ENCODE results near the gene UBE3B.

The UBE3B gene

DNA sequence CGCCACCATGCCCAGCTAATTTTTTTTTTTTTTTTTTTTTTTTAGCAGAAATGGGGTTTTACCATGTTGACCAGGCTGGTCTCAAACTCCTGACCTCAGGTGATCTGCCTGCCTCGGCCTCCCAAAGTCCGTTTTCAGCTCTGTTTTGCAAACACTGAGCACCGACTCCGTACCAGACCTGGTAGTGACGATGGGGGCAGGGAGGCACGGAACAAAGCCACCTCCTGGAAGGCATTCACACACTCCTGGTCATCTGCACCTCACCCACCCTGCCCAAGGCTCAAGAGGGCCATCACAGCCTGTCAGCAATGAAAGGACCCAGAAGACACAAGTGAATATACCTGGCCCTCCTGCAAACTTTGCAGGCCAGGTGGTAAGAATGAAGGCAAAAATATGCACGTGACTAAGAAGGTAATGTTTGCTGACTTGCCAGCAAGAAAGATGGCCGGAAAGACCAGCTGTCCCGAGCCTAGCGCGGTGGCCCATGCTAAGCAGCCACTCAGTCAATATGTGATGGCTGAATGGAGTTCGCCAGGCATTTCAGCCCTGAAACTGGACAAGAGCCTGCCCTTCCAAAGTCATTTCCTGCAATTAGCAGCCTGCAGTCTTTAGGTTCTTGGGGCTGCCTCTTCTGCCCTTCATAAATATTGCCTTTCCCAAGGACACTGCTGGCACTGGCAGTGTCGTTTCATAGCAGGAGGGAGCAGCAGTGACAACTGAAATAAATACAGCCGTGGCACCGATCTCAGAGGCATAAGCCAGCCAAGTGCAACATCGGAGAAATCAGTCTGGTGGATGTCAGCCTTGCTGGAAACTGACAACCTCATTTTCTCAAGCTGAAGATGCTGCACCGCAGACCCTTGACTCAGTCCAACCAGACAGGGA lies 78.2 kb downstream of the UBE3B start:
- Histone ChIP-seq H3K4me3 (ENCODE audit: low read depth, low read length) (no peak overlapping the region), H3K9ac (ENCODE audit: low read depth, low read length) (no peak overlapping the region), H3K27ac (ENCODE audit: low read depth, low read length) (no peak overlapping the region), H3K9me3 (ENCODE audit: control insufficient read depth, insufficient read depth, low read length) (no peaks in the 10 kb centered on the region), H3K4me1 (ENCODE audit: control insufficient read depth, insufficient read depth, low read length) (no peaks in the 10 kb centered on the region), H3K36me3 (ENCODE audit: control insufficient read depth, insufficient read depth, low read length) (no peaks in the 10 kb centered on the region), H3K27me3 (ENCODE audit: control insufficient read depth, insufficient read depth, low read length) (no peaks in the 10 kb centered on the region)

DNA sequence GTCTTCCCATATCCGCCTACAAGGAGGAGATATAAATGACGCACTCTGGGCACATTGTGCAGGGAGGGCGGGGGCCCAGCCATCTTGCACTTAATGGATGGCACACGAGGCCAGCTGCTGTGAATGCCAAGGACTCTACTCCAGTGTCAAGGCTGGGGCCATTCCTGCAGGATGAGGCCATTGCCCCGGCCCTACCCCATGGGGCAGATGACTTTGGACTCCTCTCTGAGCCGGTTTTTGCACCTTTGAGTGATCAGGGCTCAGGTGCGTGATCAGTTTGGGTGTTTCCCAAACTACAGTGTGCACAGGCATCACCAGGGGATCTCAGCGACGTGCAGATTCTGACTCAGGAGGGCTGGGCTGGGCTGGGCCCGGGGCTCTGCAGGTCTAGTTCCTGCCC lies 79.8 kb downstream of the UBE3B start:
- Histone ChIP-seq H3K27ac (ENCODE audit: low read depth, low read length) (no peak overlapping the region), H3K9ac (ENCODE audit: low read depth, low read length) (no peak overlapping the region), H3K9me3 (ENCODE audit: control insufficient read depth, insufficient read depth, low read length) (no peaks in the 10 kb centered on the region), H3K27me3 (ENCODE audit: control insufficient read depth, insufficient read depth, low read length) (no peaks in the 10 kb centered on the region), H3K4me3 (ENCODE audit: low read depth, low read length) (no peak overlapping the region), H3K36me3 (ENCODE audit: control insufficient read depth, insufficient read depth, low read length) (no peaks in the 10 kb centered on the region), H3K4me1 (ENCODE audit: control insufficient read depth, insufficient read depth, low read length) (no peaks in the 10 kb centered on the region)

DNA sequence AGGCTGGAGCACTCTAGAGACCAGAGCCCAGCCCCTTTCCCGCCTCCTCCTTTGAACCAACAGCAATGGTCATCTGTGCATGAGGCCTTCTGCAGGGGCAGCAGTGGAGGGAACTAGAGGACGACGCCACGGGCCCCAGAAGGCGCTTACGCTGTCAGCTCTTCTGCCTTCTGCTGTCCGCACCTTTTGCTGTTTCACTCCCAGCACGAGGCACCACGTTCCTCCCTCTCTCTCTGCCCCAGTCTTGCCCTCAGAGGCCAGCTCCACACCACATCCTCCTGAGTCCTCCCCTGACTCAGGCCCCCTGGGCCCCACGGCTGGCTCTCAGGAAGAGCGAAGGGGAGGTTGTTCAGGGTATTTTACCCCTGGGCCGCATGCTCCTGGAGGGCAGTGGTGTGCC lies 80.4 kb downstream of the UBE3B start:
- Histone ChIP-seq H3K27ac (ENCODE audit: low read depth, low read length) (no peak overlapping the region), H3K9ac (ENCODE audit: low read depth, low read length) (no peak overlapping the region)

GRCh38 chr12:109558374-109559199 lies 81.2 kb downstream of the UBE3B start:
- H3K4me3 ChIP-seq (ENCODE audit: low read depth, low read length) = no peak overlapping the region
- H3K27ac ChIP-seq (ENCODE audit: low read depth, low read length) = no peak overlapping the region
- H3K4me1 ChIP-seq (ENCODE audit: control insufficient read depth, insufficient read depth, low read length) = no peaks in the 10 kb centered on the region
- no peaks in the 10 kb centered on the region for H3K9me3 ChIP-seq (ENCODE audit: control insufficient read depth, insufficient read depth, low read length)
- 0 out of 2 replicates have a peak, but pooled peaks cover 4% of the 10 kb centered on the region for H3K36me3 ChIP-seq (ENCODE audit: control insufficient read depth, insufficient read depth, low read length)
- no peaks in the 10 kb centered on the region for H3K27me3 ChIP-seq (ENCODE audit: control insufficient read depth, insufficient read depth, low read length)
- H3K9ac ChIP-seq (ENCODE audit: low read depth, low read length) = no peak overlapping the region

More for the DNA sequence above, 80.4 kb downstream of the UBE3B start:
- Histone ChIP-seq H3K9me3 (ENCODE audit: control insufficient read depth, insufficient read depth, low read length) (no peaks in the 10 kb centered on the region), H3K4me1 (ENCODE audit: control insufficient read depth, insufficient read depth, low read length) (no peaks in the 10 kb centered on the region), H3K4me3 (ENCODE audit: low read depth, low read length) (no peak overlapping the region), H3K36me3 (ENCODE audit: control insufficient read depth, insufficient read depth, low read length) (0 out of 2 replicates have a peak, but pooled peaks cover 2% of the 10 kb centered on the region), H3K27me3 (ENCODE audit: control insufficient read depth, insufficient read depth, low read length) (no peaks in the 10 kb centered on the region)

GRCh38 chr12:109559200-109559505 lies 81.7 kb downstream of the UBE3B start:
- Histone ChIP-seq H3K9me3 (ENCODE audit: control insufficient read depth, insufficient read depth, low read length) (no peaks in the 10 kb centered on the region), H3K27me3 (ENCODE audit: control insufficient read depth, insufficient read depth, low read length) (no peaks in the 10 kb centered on the region), H3K36me3 (ENCODE audit: control insufficient read depth, insufficient read depth, low read length) (0 out of 2 replicates have a peak, but pooled peaks cover 9% of the 10 kb centered on the region), H3K4me3 (ENCODE audit: low read depth, low read length) (no peak overlapping the region), H3K4me1 (ENCODE audit: control insufficient read depth, insufficient read depth, low read length) (no peaks in the 10 kb centered on the region), H3K27ac (ENCODE audit: low read depth, low read length) (no peak overlapping the region), H3K9ac (ENCODE audit: low read depth, low read length) (no peak overlapping the region)

- Histone ChIP-seq H3K9me3 (ENCODE audit: control insufficient read depth, insufficient read depth, low read length) (no peaks in the 10 kb centered on the region), H3K36me3 (ENCODE audit: control insufficient read depth, insufficient read depth, low read length) (peaks cover 12% of the 10 kb centered on the region), H3K4me3 (ENCODE audit: low read depth, low read length) (no peak overlapping the region)
Observed at GRCh38 chr12:109559601-109560000, 82.2 kb downstream of the UBE3B start.

DNA sequence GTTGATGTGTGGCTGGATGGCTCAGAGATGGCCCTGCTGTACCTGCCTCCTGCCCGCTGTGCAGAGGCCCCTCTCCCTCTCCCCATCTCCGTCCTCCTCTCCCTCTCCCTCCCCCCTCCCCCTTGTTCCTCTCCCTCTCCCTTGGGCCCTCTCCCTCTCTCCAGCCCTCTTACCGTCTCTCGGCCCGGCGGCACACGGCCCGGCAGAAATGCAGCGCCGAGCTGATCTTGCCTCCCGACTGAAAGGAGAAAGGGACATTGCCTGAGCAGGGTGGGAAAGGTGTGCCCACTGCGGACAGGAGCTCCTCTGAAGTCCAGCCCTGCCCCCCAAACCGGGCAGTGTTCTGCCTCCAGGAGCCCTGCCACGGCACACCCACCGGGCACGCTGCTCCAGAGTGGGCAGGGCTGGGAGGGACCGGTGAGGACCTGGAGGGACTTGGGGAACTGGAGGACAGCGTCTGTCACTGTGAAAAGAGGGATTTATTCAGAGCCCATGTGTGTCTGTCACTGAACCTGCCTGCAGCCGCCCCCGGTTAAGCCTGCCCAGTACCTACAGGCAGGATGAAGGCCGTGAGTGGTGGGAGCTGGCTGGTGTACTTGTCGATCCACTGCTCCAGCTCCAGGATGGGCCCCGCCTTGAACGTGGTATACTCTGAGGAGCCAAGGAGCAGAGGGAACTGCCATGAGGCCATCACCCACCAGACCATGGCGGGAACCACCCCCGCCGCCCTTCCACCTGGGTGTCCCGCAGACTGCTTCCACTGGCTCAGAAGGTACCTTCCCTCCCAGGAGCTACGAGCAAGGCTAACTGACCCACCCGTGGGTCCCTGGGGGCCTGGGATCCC lies 83.7 kb downstream of the UBE3B start:
- Histone ChIP-seq H3K4me3 (ENCODE audit: low read depth, low read length) (no peak overlapping the region), H3K9me3 (ENCODE audit: control insufficient read depth, insufficient read depth, low read length) (no peaks in the 10 kb centered on the region), H3K27me3 (ENCODE audit: control insufficient read depth, insufficient read depth, low read length) (no peaks in the 10 kb centered on the region), H3K36me3 (ENCODE audit: control insufficient read depth, insufficient read depth, low read length) (peaks cover 17% of the 10 kb centered on the region), H3K9ac (ENCODE audit: low read depth, low read length) (no peak overlapping the region), H3K4me1 (ENCODE audit: control insufficient read depth, insufficient read depth, low read length) (no peaks in the 10 kb centered on the region), H3K27ac (ENCODE audit: low read depth, low read length) (no peak overlapping the region)

More at GRCh38 chr12:109559601-109560000, 82.2 kb downstream of the UBE3B start:
- no peak overlapping the region for H3K27ac ChIP-seq (ENCODE audit: low read depth, low read length)
- no peaks in the 10 kb centered on the region for H3K4me1 ChIP-seq (ENCODE audit: control insufficient read depth, insufficient read depth, low read length)
- no peak overlapping the region for H3K9ac ChIP-seq (ENCODE audit: low read depth, low read length)
- H3K27me3 ChIP-seq (ENCODE audit: control insufficient read depth, insufficient read depth, low read length) = no peaks in the 10 kb centered on the region

DNA sequence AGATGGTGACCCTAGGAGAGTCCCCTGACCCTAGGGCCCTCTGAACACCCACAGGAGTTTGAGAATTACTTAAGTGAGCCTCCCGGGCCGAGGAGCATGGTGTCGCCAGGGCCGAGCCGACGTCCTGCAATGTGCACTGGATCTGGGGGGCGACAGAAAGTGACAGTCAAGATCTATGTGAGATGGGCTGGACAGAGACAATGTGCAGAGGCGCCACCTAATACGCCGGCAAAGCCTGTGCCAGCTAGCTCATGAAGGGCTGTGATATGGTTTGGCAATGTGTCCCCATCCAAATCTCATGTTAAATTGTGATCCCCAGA lies 84.2 kb downstream of the UBE3B start:
- H3K4me3 ChIP-seq (ENCODE audit: low read depth, low read length) = no peak overlapping the region
- no peak overlapping the region for H3K9ac ChIP-seq (ENCODE audit: low read depth, low read length)
- no peaks in the 10 kb centered on the region for H3K9me3 ChIP-seq (ENCODE audit: control insufficient read depth, insufficient read depth, low read length)
- H3K27ac ChIP-seq (ENCODE audit: low read depth, low read length) = no peak overlapping the region
- peaks cover 19% of the 10 kb centered on the region for H3K36me3 ChIP-seq (ENCODE audit: control insufficient read depth, insufficient read depth, low read length)
- H3K27me3 ChIP-seq (ENCODE audit: control insufficient read depth, insufficient read depth, low read length) = no peaks in the 10 kb centered on the region
- H3K4me1 ChIP-seq (ENCODE audit: control insufficient read depth, insufficient read depth, low read length) = no peaks in the 10 kb centered on the region

- no peak overlapping the region for H3K4me3 ChIP-seq (ENCODE audit: low read depth, low read length)
- H3K27me3 ChIP-seq (ENCODE audit: control insufficient read depth, insufficient read depth, low read length) = no peaks in the 10 kb centered on the region
- no peak overlapping the region for H3K27ac ChIP-seq (ENCODE audit: low read depth, low read length)
- peaks cover 26% of the 10 kb centered on the region for H3K36me3 ChIP-seq (ENCODE audit: control insufficient read depth, insufficient read depth, low read length)
- no peak overlapping the region for H3K9ac ChIP-seq (ENCODE audit: low read depth, low read length)
- H3K9me3 ChIP-seq (ENCODE audit: control insufficient read depth, insufficient read depth, low read length) = no peaks in the 10 kb centered on the region
- H3K4me1 ChIP-seq (ENCODE audit: control insufficient read depth, insufficient read depth, low read length) = no peaks in the 10 kb centered on the region
Observed at GRCh38 chr12:109562871-109563270, 85.4 kb downstream of the UBE3B start.

DNA sequence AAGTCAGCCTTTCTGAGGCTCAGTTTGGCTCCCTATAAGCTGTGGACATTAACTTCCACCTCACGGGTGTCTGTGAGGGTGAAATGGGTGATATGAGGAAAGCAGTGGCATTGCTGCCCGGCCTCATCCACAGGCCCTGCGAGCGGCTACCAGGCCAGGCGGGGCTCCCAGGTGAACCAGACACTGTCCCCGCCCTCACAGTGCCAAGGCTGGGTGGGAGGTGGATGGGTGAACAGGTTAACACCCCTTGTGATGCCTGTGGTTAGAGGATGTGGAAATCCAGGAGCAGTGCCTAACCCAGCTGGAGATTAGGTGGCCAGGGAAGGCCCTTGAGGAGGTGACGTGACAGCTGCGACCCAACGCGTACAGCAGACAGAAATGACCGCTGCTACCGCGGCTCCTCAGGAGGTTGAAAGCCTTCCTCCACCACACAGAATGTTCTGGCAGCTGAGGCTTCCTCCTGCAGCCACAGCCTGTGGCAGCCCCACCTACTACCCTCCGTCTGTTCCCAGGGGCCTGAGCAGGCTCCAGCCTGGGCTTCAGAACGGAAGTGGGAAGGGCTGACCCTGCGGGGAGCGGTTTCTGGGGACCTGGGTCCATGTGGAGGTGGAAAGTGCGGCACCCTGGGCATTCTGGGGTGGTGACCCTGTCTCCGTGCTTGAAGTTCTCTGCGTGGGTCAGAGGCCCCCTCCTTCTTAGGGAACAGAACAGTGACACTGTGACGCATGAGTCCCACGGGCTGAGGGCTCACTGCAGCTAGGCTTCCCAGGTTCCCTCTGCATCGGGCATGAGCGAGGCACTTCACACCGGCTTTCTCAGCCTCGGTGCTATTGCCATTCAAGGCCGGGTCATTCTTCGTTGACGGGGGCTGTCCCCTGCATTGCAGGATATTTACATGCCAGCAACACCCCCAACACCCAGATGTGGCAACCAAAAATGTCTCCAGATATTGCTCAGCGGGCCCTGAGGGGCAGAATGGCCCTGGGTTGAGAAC lies 86.2 kb downstream of the UBE3B start:
- no peaks in the 10 kb centered on the region for H3K9me3 ChIP-seq (ENCODE audit: control insufficient read depth, insufficient read depth, low read length)
- H3K27ac ChIP-seq (ENCODE audit: low read depth, low read length) = no peak overlapping the region
- no peak overlapping the region for H3K9ac ChIP-seq (ENCODE audit: low read depth, low read length)
- H3K36me3 ChIP-seq (ENCODE audit: control insufficient read depth, insufficient read depth, low read length) = peaks cover 34% of the 10 kb centered on the region
- H3K4me1 ChIP-seq (ENCODE audit: control insufficient read depth, insufficient read depth, low read length) = no peaks in the 10 kb centered on the region
- no peak overlapping the region for H3K4me3 ChIP-seq (ENCODE audit: low read depth, low read length)
- H3K27me3 ChIP-seq (ENCODE audit: control insufficient read depth, insufficient read depth, low read length) = no peaks in the 10 kb centered on the region

All from HUES48 (cell line).